22Rv1 (cell line): Measurements from ENCODE around the gene MXI1.

ENCODE experiments used
- ZFX ChIP-seq: fragments of 450-650 bp; IDR thresholded peaks from 2 replicates; pipeline ENCODE4 v1.6.1; 2017; ENCODE audit warnings: antibody characterized with exemption, borderline replicate concordance
- TF ChIP-seq, protein P1 (sequence below): fragments of 450-650 bp; IDR thresholded peaks from 2 replicates; pipeline ENCODE4 v1.5.1; 2017; ENCODE audit warnings: mild to moderate bottlenecking

GRCh38 chr10:110160081-110160480 is 47.3 kb upstream of the MXI1 start:
- TF ChIP-seq, protein P1, sequence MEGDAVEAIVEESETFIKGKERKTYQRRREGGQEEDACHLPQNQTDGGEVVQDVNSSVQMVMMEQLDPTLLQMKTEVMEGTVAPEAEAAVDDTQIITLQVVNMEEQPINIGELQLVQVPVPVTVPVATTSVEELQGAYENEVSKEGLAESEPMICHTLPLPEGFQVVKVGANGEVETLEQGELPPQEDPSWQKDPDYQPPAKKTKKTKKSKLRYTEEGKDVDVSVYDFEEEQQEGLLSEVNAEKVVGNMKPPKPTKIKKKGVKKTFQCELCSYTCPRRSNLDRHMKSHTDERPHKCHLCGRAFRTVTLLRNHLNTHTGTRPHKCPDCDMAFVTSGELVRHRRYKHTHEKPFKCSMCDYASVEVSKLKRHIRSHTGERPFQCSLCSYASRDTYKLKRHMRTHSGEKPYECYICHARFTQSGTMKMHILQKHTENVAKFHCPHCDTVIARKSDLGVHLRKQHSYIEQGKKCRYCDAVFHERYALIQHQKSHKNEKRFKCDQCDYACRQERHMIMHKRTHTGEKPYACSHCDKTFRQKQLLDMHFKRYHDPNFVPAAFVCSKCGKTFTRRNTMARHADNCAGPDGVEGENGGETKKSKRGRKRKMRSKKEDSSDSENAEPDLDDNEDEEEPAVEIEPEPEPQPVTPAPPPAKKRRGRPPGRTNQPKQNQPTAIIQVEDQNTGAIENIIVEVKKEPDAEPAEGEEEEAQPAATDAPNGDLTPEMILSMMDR: no peak
- TF ChIP-seq ZFX: no peak
